GM12864 (cell line): ENCODE measurements around the gene TPD52L2.
"Not testable (repeated sequence)": the region's sequence is repeated elsewhere in the genome, so short reads cannot be mapped to it uniquely, and the experiment has no call there.

Source experiments
- DNase-seq: peaks from one replicate; pipeline ENCODE4 v3.0.0-alpha.2; 2011; ENCODE audit warnings: low read depth
- H3K4me3 ChIP-seq: 2 replicates; pipeline ENCODE4 v1.5.1; 2011; ENCODE audit warnings: mild to moderate bottlenecking, low read depth, low read length, control low read depth
- CTCF ChIP-seq: IDR thresholded peaks from 2 replicates; pipeline ENCODE4 v1.5.1; 2011; ENCODE audit warnings: low read depth, mild to moderate bottlenecking, moderate library complexity, low read length, control low read depth, inconsistent platforms; ENCODE audit errors: missing control alignments

Gene TPD52L2

DNA sequence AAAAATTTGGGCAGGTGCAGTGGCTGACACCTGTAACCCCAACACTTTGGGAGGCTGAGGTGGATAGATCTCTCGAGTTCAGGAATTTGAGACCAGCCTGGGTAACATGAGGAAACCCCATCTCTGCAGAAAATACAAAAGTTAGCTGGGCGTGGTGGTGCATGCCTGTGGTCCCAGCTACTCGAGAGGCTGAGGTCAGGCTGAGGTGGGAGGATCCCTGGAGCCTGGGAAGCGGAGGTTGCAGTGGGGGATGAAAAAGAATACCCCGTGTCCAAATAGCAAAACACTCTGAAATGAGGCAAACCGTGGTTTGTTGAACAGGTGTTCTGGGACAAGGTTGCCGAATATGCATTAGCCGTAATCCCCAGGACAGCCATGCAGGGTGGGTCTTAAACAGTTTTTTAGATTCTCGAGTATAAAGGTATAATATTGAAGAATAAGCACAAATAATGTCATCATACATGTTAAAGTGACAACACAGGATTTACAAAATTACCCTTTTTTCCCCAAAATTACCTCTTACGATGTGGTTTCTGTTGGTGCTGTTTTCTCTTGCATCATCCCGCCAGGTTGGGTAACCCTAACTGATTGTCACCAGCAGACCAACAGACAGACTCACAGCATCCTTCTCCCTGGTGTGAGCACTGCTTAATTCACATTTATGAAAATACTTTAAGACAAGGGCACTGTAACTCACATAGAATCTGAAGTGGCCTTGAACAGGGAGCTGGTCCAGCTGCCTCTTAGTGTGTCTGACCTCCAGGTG, 38.9 kb downstream of the TPD52L2 start:
- H3K4me3 ChIP-seq = no peak overlapping the region
- no peak for DNase-seq
- TF ChIP-seq CTCF = no peak

- no peak for TF ChIP-seq CTCF
- no peak overlapping the region for H3K4me3 ChIP-seq
- DNase-seq = no peak
Observed at GRCh38 chr20:63908008-63908682, 43.1 kb downstream of the TPD52L2 start.

- no peak for DNase-seq
- no peak for TF ChIP-seq CTCF
- no peak overlapping the region for H3K4me3 ChIP-seq
Observed at GRCh38 chr20:63911176-63911575, 46.1 kb downstream of the TPD52L2 start.

GRCh38 chr20:63913768-63914167, 48.7 kb downstream of the TPD52L2 start:
- no peak overlapping the region for H3K4me3 ChIP-seq
- TF ChIP-seq CTCF = no peak
- DNase-seq = no peak

DNA sequence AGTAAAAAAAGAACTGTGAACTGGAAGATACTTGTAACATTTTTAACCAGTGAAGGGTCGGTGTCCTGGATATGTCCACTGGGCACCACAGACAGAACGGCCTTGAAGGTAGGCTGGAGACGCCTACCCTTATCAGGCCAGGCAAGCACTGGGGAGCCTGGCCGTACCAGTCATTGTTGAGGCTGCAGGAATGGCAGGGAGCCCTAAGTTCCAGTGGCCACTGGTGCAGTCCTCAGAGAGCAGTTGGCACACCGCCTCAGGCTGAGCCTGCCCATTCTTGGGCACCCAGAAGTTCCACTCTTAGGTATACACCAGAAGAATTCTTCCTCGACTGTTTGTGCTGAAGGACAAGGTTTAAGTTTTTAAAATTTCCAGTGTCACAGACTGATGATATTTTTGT, 50.4 kb downstream of the TPD52L2 start:
- no peak for TF ChIP-seq CTCF
- no peak overlapping the region for H3K4me3 ChIP-seq
- no peak for DNase-seq

DNA sequence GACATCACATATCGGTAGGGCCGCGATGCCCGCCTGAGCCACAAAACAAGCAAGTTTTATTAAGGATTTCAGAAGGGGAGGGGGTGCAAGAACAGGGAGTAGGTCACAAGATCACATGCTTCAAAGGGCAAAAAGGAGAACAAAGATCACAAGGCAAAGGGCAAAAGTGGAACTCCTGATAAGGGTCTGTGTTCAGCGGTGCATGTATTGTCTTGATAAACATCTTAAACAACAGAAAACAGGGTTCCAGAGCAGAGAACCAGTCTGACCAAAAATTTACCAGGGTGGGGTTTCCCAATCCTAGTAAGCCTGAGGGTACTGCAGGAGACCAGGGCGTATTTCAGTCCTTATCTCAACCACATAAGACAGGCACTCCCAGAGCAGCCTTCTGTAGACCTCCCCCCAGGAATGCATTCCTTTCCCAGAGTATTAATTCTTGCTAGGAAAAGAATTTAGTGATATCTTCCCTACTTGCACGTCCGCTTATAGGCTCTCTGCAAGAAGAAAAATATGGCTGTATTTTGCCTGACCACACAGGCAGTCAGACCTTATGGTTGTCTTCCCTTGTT, 51.4 kb downstream of the TPD52L2 start:
- not testable (repeated sequence) for H3K4me3 ChIP-seq, DNase-seq

- no peak for DNase-seq
- TF ChIP-seq CTCF = no peak
- no peak overlapping the region for H3K4me3 ChIP-seq
Observed at GRCh38 chr20:63917811-63918210, 52.7 kb downstream of the TPD52L2 start.
